ENCODE data around the gene TTC6.

The TTC6 gene

GRCh38 chr14:37588956-37589714 is 6.3 kb upstream of the TTC6 start:
- H3K36me3 ChIP-seq (ENCODE audit: insufficient read depth, low read length) = no peaks in the 10 kb centered on the region
- peak overlapping the region; percentile 45 for H3K4me3 ChIP-seq (ENCODE audit: low read length)
- peaks cover 73% of the 10 kb centered on the region for H3K27me3 ChIP-seq (ENCODE audit: insufficient read depth, low read length)
- peaks cover 35% of the 10 kb centered on the region for H3K4me1 ChIP-seq (ENCODE audit: insufficient read depth, low read length)
- H3K9me3 ChIP-seq (ENCODE audit: low read length) = no peaks in the 10 kb centered on the region
- peak overlapping the region; percentile 52 for H2AFZ ChIP-seq (ENCODE audit: low read depth, low read length)

GRCh38 chr14:37589715-37590427 is 5.6 kb upstream of the TTC6 start:
- Histone ChIP-seq H2AFZ (ENCODE audit: low read depth, low read length) (no peak overlapping the region), H3K27me3 (ENCODE audit: insufficient read depth, low read length) (peaks cover 68% of the 10 kb centered on the region), H3K36me3 (ENCODE audit: insufficient read depth, low read length) (no peaks in the 10 kb centered on the region), H3K4me3 (ENCODE audit: low read length) (peak overlapping the region; percentile 45), H3K9me3 (ENCODE audit: low read length) (no peaks in the 10 kb centered on the region), H3K4me1 (ENCODE audit: insufficient read depth, low read length) (peaks cover 30% of the 10 kb centered on the region)

GRCh38 chr14:37590428-37591139 is 4.8 kb upstream of the TTC6 start:
- Histone ChIP-seq H3K27me3 (ENCODE audit: insufficient read depth, low read length) (peaks cover 64% of the 10 kb centered on the region), H2AFZ (ENCODE audit: low read depth, low read length) (no peak overlapping the region), H3K4me3 (ENCODE audit: low read length) (peak overlapping the region; percentile 8), H3K36me3 (ENCODE audit: insufficient read depth, low read length) (no peaks in the 10 kb centered on the region), H3K4me1 (ENCODE audit: insufficient read depth, low read length) (peaks cover 26% of the 10 kb centered on the region), H3K9me3 (ENCODE audit: low read length) (no peaks in the 10 kb centered on the region)

- peaks cover 65% of the 10 kb centered on the region for H3K27me3 ChIP-seq (ENCODE audit: insufficient read depth, low read length)
These were observed 4.0 kb upstream of the TTC6 start for GRCh38 chr14:37591311-37591940.

GRCh38 chr14:37591941-37592481 is 3.4 kb upstream of the TTC6 start:
- H2AFZ ChIP-seq (ENCODE audit: low read depth, low read length) = peak overlapping the region; percentile 32

More at GRCh38 chr14:37591311-37591940, 4.0 kb upstream of the TTC6 start:
- H3K9me3 ChIP-seq (ENCODE audit: low read length) = no peaks in the 10 kb centered on the region
- H3K4me1 ChIP-seq (ENCODE audit: insufficient read depth, low read length) = peaks cover 32% of the 10 kb centered on the region
- no peaks in the 10 kb centered on the region for H3K36me3 ChIP-seq (ENCODE audit: insufficient read depth, low read length)
- no peak overlapping the region for H2AFZ ChIP-seq (ENCODE audit: low read depth, low read length)
- H3K4me3 ChIP-seq (ENCODE audit: low read length) = no peak overlapping the region

GRCh38 chr14:37592482-37593408 is 2.7 kb upstream of the TTC6 start:
- H3K4me3 ChIP-seq (ENCODE audit: low read length) = peak overlapping the region; percentile 62
- H3K4me1 ChIP-seq (ENCODE audit: insufficient read depth, low read length) = peaks cover 29% of the 10 kb centered on the region
- H2AFZ ChIP-seq (ENCODE audit: low read depth, low read length) = peak overlapping the region; percentile 32
- H3K36me3 ChIP-seq (ENCODE audit: insufficient read depth, low read length) = no peaks in the 10 kb centered on the region
- H3K27me3 ChIP-seq (ENCODE audit: insufficient read depth, low read length) = peaks cover 67% of the 10 kb centered on the region
- no peaks in the 10 kb centered on the region for H3K9me3 ChIP-seq (ENCODE audit: low read length)

More at GRCh38 chr14:37591941-37592481, 3.4 kb upstream of the TTC6 start:
- Histone ChIP-seq H3K4me1 (ENCODE audit: insufficient read depth, low read length) (peaks cover 32% of the 10 kb centered on the region), H3K27me3 (ENCODE audit: insufficient read depth, low read length) (peaks cover 66% of the 10 kb centered on the region), H3K4me3 (ENCODE audit: low read length) (peak overlapping the region; percentile 2), H3K36me3 (ENCODE audit: insufficient read depth, low read length) (no peaks in the 10 kb centered on the region), H3K9me3 (ENCODE audit: low read length) (no peaks in the 10 kb centered on the region)

GRCh38 chr14:37593511-37594237 is 1.8 kb upstream of the TTC6 start:
- H2AFZ ChIP-seq (ENCODE audit: low read depth, low read length) = peak overlapping the region; percentile 95
- peaks cover 74% of the 10 kb centered on the region for H3K27me3 ChIP-seq (ENCODE audit: insufficient read depth, low read length)
- peaks cover 22% of the 10 kb centered on the region for H3K4me1 ChIP-seq (ENCODE audit: insufficient read depth, low read length)
- H3K4me3 ChIP-seq (ENCODE audit: low read length) = peak overlapping the region; percentile 62
- H3K9me3 ChIP-seq (ENCODE audit: low read length) = no peaks in the 10 kb centered on the region
- H3K36me3 ChIP-seq (ENCODE audit: insufficient read depth, low read length) = no peaks in the 10 kb centered on the region

- H3K4me1 ChIP-seq (ENCODE audit: insufficient read depth, low read length) = peaks cover 20% of the 10 kb centered on the region
- H3K4me3 ChIP-seq (ENCODE audit: low read length) = peak overlapping the region; percentile 62
- peaks cover 75% of the 10 kb centered on the region for H3K27me3 ChIP-seq (ENCODE audit: insufficient read depth, low read length)
- H3K36me3 ChIP-seq (ENCODE audit: insufficient read depth, low read length) = no peaks in the 10 kb centered on the region
- peak overlapping the region; percentile 95 for H2AFZ ChIP-seq (ENCODE audit: low read depth, low read length)
- no peaks in the 10 kb centered on the region for H3K9me3 ChIP-seq (ENCODE audit: low read length)
These were observed 1.0 kb upstream of the TTC6 start for GRCh38 chr14:37594238-37594970.

GRCh38 chr14:37595809-37596621 is 586 bp downstream of the TTC6 start:
- Histone ChIP-seq H3K36me3 (ENCODE audit: insufficient read depth, low read length) (no peaks in the 10 kb centered on the region), H3K27me3 (ENCODE audit: insufficient read depth, low read length) (peaks cover 80% of the 10 kb centered on the region), H2AFZ (ENCODE audit: low read depth, low read length) (peak overlapping the region; percentile 48), H3K9me3 (ENCODE audit: low read length) (no peaks in the 10 kb centered on the region), H3K4me3 (ENCODE audit: low read length) (peak overlapping the region; percentile 62), H3K4me1 (ENCODE audit: insufficient read depth, low read length) (peaks cover 25% of the 10 kb centered on the region)

- Histone ChIP-seq H3K4me1 (ENCODE audit: insufficient read depth, low read length) (peaks cover 25% of the 10 kb centered on the region), H3K9me3 (ENCODE audit: low read length) (no peaks in the 10 kb centered on the region), H3K36me3 (ENCODE audit: insufficient read depth, low read length) (no peaks in the 10 kb centered on the region), H2AFZ (ENCODE audit: low read depth, low read length) (no peak overlapping the region), H3K27me3 (ENCODE audit: insufficient read depth, low read length) (peaks cover 81% of the 10 kb centered on the region), H3K4me3 (ENCODE audit: low read length) (no peak overlapping the region)
These were observed 1.5 kb downstream of the TTC6 start for GRCh38 chr14:37596790-37597472.
